SK-N-SH (cell line): Measurements from ENCODE around the gene GZMB. TPM values are rescaled to one million over a fixed set of nuclear protein-coding genes. Genes with fewer than 3 reads are reported as not detected.

Experiments
- CTCF ChIA-PET: fragments of 300-600, 350-600 bp; formaldehyde crosslinking; extraction: SDS; loops from one replicate; lab custom pipeline; 2021; lab: Yijun Ruan, JAX
- POLR2A ChIA-PET: fragments of 350-600 bp; sonication (Branson Sonifier 250); formaldehyde crosslinking; extraction: SDS; loops from one replicate; lab custom pipeline; 2020; ENCODE audit warnings: antibody characterized with exemption, inconsistent platforms; lab: Yijun Ruan, JAX
- DNase-seq: peaks from one replicate; pipeline ENCODE4 v3.0.0; 2012
- H2AFZ ChIP-seq: fragments of 200-600 bp; sonication (generic); 2 replicates; pipeline ENCODE4 v1.8.1; 2016; ENCODE audit warnings: antibody characterized with exemption, mild to moderate bottlenecking, low read depth
- H3F3A ChIP-seq: fragments of 200-600 bp; sonication (generic); replicated peaks from 2 replicates; pipeline ENCODE3; 2016; ENCODE audit warnings: antibody characterized with exemption, mild to moderate bottlenecking; ENCODE audit not compliant: insufficient read depth
- H3K27ac ChIP-seq, 2 experiments: fragments of 200-500 bp in 1 of 2; fragments of 200-600 bp in 1 of 2; sonication (Bioruptor generic) in 1 of 2; sonication (generic), shearing (Covaris generic) in 1 of 2; 2 replicates each; pipeline versions ENCODE4 v1.5.1 to v1.6.1; 2014 to 2016; ENCODE audit warnings: low read depth in 2 of 2, inconsistent platforms in 1 of 2, low read length in 1 of 2, mild to moderate bottlenecking in 1 of 2, mixed read lengths in 1 of 2
- H3K27me3 ChIP-seq: fragments of 200-600 bp; sonication (generic), shearing (Covaris generic); 2 replicates; pipeline ENCODE4 v1.6.1; 2016; ENCODE audit warnings: mixed run types; ENCODE audit not compliant: insufficient read depth
- H3K36me3 ChIP-seq, 2 experiments: fragments of 200-500 bp in 1 of 2; fragments of 200-600 bp in 1 of 2; sonication (Bioruptor generic) in 1 of 2; sonication (generic) in 1 of 2; replicated peaks in 1 of 2; 2 replicates each; pipeline versions ENCODE3 to v1.5.1; 2014 to 2016; ENCODE audit warnings: low read length in 1 of 2, mild to moderate bottlenecking in 1 of 2; ENCODE audit not compliant: insufficient read depth in 2 of 2, control insufficient read depth in 1 of 2
- H3K4me1 ChIP-seq, 2 experiments: fragments of 200-500 bp in 1 of 2; fragments of 200-600 bp in 1 of 2; sonication (Bioruptor generic) in 1 of 2; sonication (generic), shearing (Covaris generic) in 1 of 2; 2 replicates each; pipeline versions ENCODE4 v1.5.1 to v1.6.1; 2014 to 2016; ENCODE audit warnings: low read depth in 1 of 2, low read length in 1 of 2, mixed run types in 1 of 2; ENCODE audit not compliant: insufficient read depth in 2 of 2, control insufficient read depth in 1 of 2
- H3K4me2 ChIP-seq: fragments of 200-600 bp; sonication (generic), shearing (Covaris generic); 2 replicates; pipeline ENCODE4 v1.6.1; 2017; ENCODE audit warnings: mixed run types
- H3K4me3 ChIP-seq, 2 experiments: fragments of 200-500 bp in 1 of 2; fragments of 200-600 bp in 1 of 2; sonication (Bioruptor generic) in 1 of 2; sonication (generic), shearing (Covaris generic) in 1 of 2; 2 replicates each; pipeline versions ENCODE4 v1.5.1 to v1.8.1; 2014 to 2016; ENCODE audit warnings: low read depth in 2 of 2, inconsistent platforms in 1 of 2, low read length in 1 of 2, mild to moderate bottlenecking in 1 of 2, mixed read lengths in 1 of 2, moderate library complexity in 1 of 2
- H3K79me2 ChIP-seq: fragments of 200-600 bp; sonication (generic); 2 replicates; pipeline ENCODE4 v1.8.1; 2017; ENCODE audit warnings: mild to moderate bottlenecking; ENCODE audit not compliant: insufficient read depth
- H3K9ac ChIP-seq: fragments of 200-600 bp; sonication (generic); 2 replicates; pipeline ENCODE4 v1.6.1; 2017; ENCODE audit warnings: mixed run types
- H3K9me2 ChIP-seq: fragments of 200-600 bp; sonication (generic); 2 replicates; pipeline ENCODE4 v1.6.1; 2017; ENCODE audit warnings: mixed run types
- H3K9me3 ChIP-seq: fragments of 200-600 bp; sonication (generic); 2 replicates; pipeline ENCODE4 v1.6.1; 2017; ENCODE audit warnings: mixed run types, mild to moderate bottlenecking, moderate library complexity
- H4K20me1 ChIP-seq: fragments of 200-600 bp; sonication (generic); 2 replicates; pipeline ENCODE4 v1.6.1; 2017; ENCODE audit warnings: mild to moderate bottlenecking, mixed run types; ENCODE audit not compliant: insufficient read depth
- CHD2 ChIP-seq: fragments of 150-350 bp; IDR thresholded peaks from 2 replicates; pipeline ENCODE4 v1.6.1; 2018; ENCODE audit warnings: low read length; ENCODE audit not compliant: partially characterized antibody
- ELF1 ChIP-seq: IDR thresholded peaks from 2 replicates; pipeline ENCODE4 v1.4.0; 2012
- EP300 ChIP-seq, 2 experiments: IDR thresholded peaks; 2 replicates each; pipeline versions ENCODE4 v1.4.0 to v1.6.1; 2012; ENCODE audit warnings: borderline replicate concordance in 1 of 2, low read depth in 1 of 2, low read length in 1 of 2
- FOXJ3 ChIP-seq: sonication (generic); formaldehyde crosslinking; IDR thresholded peaks from 2 replicates; pipeline ENCODE4 v1.5.1; 2020; ENCODE audit warnings: mild to moderate bottlenecking, missing genetic modification reagents
- GATA2 ChIP-seq: sonication (generic); formaldehyde crosslinking; IDR thresholded peaks from 2 replicates; pipeline ENCODE4 v1.5.0; 2020; ENCODE audit warnings: mild to moderate bottlenecking, missing genetic modification reagents
- IRF3 ChIP-seq: fragments of 150-350 bp; IDR thresholded peaks from 2 replicates; pipeline ENCODE4 v1.6.1; 2016; ENCODE audit warnings: mild to moderate bottlenecking, low read depth, low read length
- MAX ChIP-seq: IDR thresholded peaks from 2 replicates; pipeline ENCODE4 v1.4.0; 2012; ENCODE audit warnings: low read depth
- MXI1 ChIP-seq: IDR thresholded peaks from 2 replicates; pipeline ENCODE4 v1.6.1; 2012; ENCODE audit warnings: mild to moderate bottlenecking, low read depth, low read length, improper control_type of control experiment
- NRF1 ChIP-seq: IDR thresholded peaks from 2 replicates; pipeline ENCODE4 v1.6.1; 2012; ENCODE audit warnings: low read depth, mild to moderate bottlenecking, low read length
- PBX3 ChIP-seq: IDR thresholded peaks from 2 replicates; pipeline ENCODE4; 2012
- RXRA ChIP-seq: IDR thresholded peaks from 2 replicates; pipeline ENCODE4 v1.4.0; 2012; ENCODE audit warnings: low read depth, mild to moderate bottlenecking, borderline replicate concordance
- SMC3 ChIP-seq: IDR thresholded peaks from 2 replicates; pipeline ENCODE4 v1.6.1; 2012; ENCODE audit warnings: low read depth, low read length, improper control_type of control experiment
- TAF1 ChIP-seq: IDR thresholded peaks from 2 replicates; pipeline ENCODE4 v1.6.1; 2012; ENCODE audit warnings: low read depth, mild to moderate bottlenecking, low read length, moderate library complexity, borderline replicate concordance
- TCF12 ChIP-seq: IDR thresholded peaks from 2 replicates; pipeline ENCODE4 v1.4.0; 2012
- USF1 ChIP-seq: IDR thresholded peaks from 2 replicates; pipeline ENCODE4 v1.4.0; 2012; ENCODE audit warnings: low read depth, borderline replicate concordance
- USF2 ChIP-seq: fragments of 150-350 bp; IDR thresholded peaks from 2 replicates; pipeline ENCODE4 v1.6.1; 2017; ENCODE audit warnings: antibody characterized with exemption, low read length, low read depth, borderline replicate concordance
- YY1 ChIP-seq: IDR thresholded peaks from 2 replicates; pipeline ENCODE4 v1.4.0; 2012; ENCODE audit warnings: low read depth, mild to moderate bottlenecking
- WGBS: methylation state at CpG from one replicate; pipeline ENCODE4 v1.1.6; 2017; ENCODE audit warnings: low lambda C conversion rate; 5-methylcytosine and 5-hydroxymethylcytosine counted together
- polyA plus RNA-seq, 3 experiments: library from polyadenylated mRNA; depleted of rRNA; stranded (reverse); fragments of >200 nt; gene quantifications; 2 replicates each; pipeline ENCODE4 v1.2.3, GENCODE V29; 2012

The GZMB gene
- polyA plus RNA-seq, 1 of the 3 experiments (the other 2 are of a cell fraction): not detected

GRCh38 chr14:24639270-24639669 lies 5.3 kb upstream of the GZMB start (continued):
- no peak for TF ChIP-seq EP300 (IDR thresholded peaks at IDR 0.05; ENCODE audit: borderline replicate concordance in 1 of 2, low read depth in 1 of 2, low read length in 1 of 2)
- TF ChIP-seq GATA2 (CRISPR knock-in tag): no peak

GRCh38 chr14:24633353-24633752 lies 637 bp downstream of the GZMB start:
- ChIA-PET POLR2A (no interaction called here), CTCF (no interaction called here)
- TF ChIP-seq MAX (no peak), USF2 (no peak), TAF1 (no peak), FOXJ3 (no peak), SMC3 (no peak), CHD2 (no peak), MXI1 (no peak), TCF12 (no peak), USF1 (no peak), NRF1 (no peak), RXRA (no peak), IRF3 (no peak), EP300 (IDR thresholded peaks at IDR 0.05; ENCODE audit: borderline replicate concordance in 1 of 2, low read depth in 1 of 2, low read length in 1 of 2) (no peak), ELF1 (no peak), YY1 (no peak), PBX3 (no peak)
- no peaks in the 10 kb centered on the region for H3K9me2 ChIP-seq
- H3K36me3 ChIP-seq: no peaks in the 10 kb centered on the region
- no peak overlapping the region for H3K9ac ChIP-seq
- no peaks in the 10 kb centered on the region for H3K4me1 ChIP-seq
- WGBS: 0% methylated on average over 1 of the region's 1 CpG
- H3K9me3 ChIP-seq: no peaks in the 10 kb centered on the region
- H3K4me3 ChIP-seq: no peak overlapping the region
- no peaks in the 10 kb centered on the region; the same call in 1 of the 2 replicates for H3K27me3 ChIP-seq
- no peaks in the 10 kb centered on the region for H3K79me2 ChIP-seq
- H2AFZ ChIP-seq: no peak overlapping the region
- no peak for DNase-seq
- H3K27ac ChIP-seq: no peak overlapping the region
- H3K4me2 ChIP-seq: no peak overlapping the region
- H3F3A ChIP-seq: no peaks in the 10 kb centered on the region
- no peaks in the 10 kb centered on the region for H4K20me1 ChIP-seq
